CD14-positive monocyte (primary cell): Measurements from ENCODE around the gene STAM. TPM values are rescaled to one million over a fixed set of nuclear protein-coding genes. Genes with fewer than 3 reads are reported as not detected.

Experiments
- DNase-seq, 3 donors: peaks; one replicate each; pipeline ENCODE4 v3.0.0-alpha.2; 2011 to 2022
- H2AFZ ChIP-seq: 2 replicates; pipeline ENCODE4 v1.6.0; 2012; ENCODE audit warnings: mild to moderate bottlenecking, low read depth, low read length, inconsistent platforms; ENCODE audit not compliant: insufficient read depth, poor library complexity, severe bottlenecking
- H3K27ac ChIP-seq, 2 donors: 1 replicate in 1 of 2; 2 replicates in 1 of 2; pipeline ENCODE4 v1.5.1; 2012 to 2013; ENCODE audit warnings: low read length in 2 of 2, control low read depth in 1 of 2, inconsistent platforms in 1 of 2, low read depth in 1 of 2, mild to moderate bottlenecking in 1 of 2
- H3K27me3 ChIP-seq, 2 donors: one replicate each; pipeline versions ENCODE4 v1.6.0 to v1.6.1; 2011 to 2013; ENCODE audit warnings: low read length in 2 of 2; ENCODE audit not compliant: control insufficient read depth in 2 of 2, insufficient read depth in 2 of 2
- H3K36me3 ChIP-seq, 2 donors: replicated peaks in 1 of 2; 1 replicate in 1 of 2; 2 replicates in 1 of 2; pipeline versions ENCODE4 v1.5.1 to v1.6.1; 2012 to 2013; ENCODE audit warnings: low read length in 2 of 2, control low read depth in 1 of 2, inconsistent platforms in 1 of 2, mild to moderate bottlenecking in 1 of 2; ENCODE audit not compliant: insufficient read depth in 2 of 2, control insufficient read depth in 1 of 2
- H3K4me1 ChIP-seq, 2 donors: 1 replicate in 1 of 2; 2 replicates in 1 of 2; pipeline versions ENCODE4 v1.5.1 to v1.6.1; 2012 to 2013; ENCODE audit warnings: low read length in 2 of 2, control low read depth in 1 of 2, inconsistent platforms in 1 of 2, mild to moderate bottlenecking in 1 of 2, moderate library complexity in 1 of 2; ENCODE audit not compliant: insufficient read depth in 2 of 2, control insufficient read depth in 1 of 2
- H3K4me2 ChIP-seq: replicated peaks from 2 replicates; pipeline ENCODE3; 2012; ENCODE audit warnings: low read length, moderate library complexity, mild to moderate bottlenecking; ENCODE audit not compliant: poor library complexity, severe bottlenecking; ENCODE audit errors: extremely low read depth
- H3K4me3 ChIP-seq, 3 experiments: fragments of 200-600 bp in 1 of 3; sonication (generic) in 1 of 3; replicated peaks in 1 of 3; 1 replicate in 2 of 3; 2 replicates in 1 of 3; pipeline ENCODE4 v1.5.1; 2011 to 2013; ENCODE audit warnings: low read length in 3 of 3, mild to moderate bottlenecking in 3 of 3, control low read depth in 2 of 3, low read depth in 2 of 3, inconsistent platforms in 1 of 3, moderate library complexity in 1 of 3
- H3K79me2 ChIP-seq: 2 replicates; pipeline ENCODE4 v1.6.0; 2012; ENCODE audit warnings: mild to moderate bottlenecking, control low read depth, inconsistent platforms, low read length, moderate library complexity; ENCODE audit not compliant: insufficient read depth
- H3K9ac ChIP-seq: 2 replicates; pipeline ENCODE4 v1.6.0; 2017; ENCODE audit warnings: low read length, mild to moderate bottlenecking; ENCODE audit not compliant: insufficient read depth, poor library complexity, severe bottlenecking
- H3K9me3 ChIP-seq, 2 donors: replicated peaks in 1 of 2; 1 replicate in 1 of 2; 2 replicates in 1 of 2; pipeline versions ENCODE4 v1.5.1 to v1.6.1; 2012 to 2013; ENCODE audit warnings: low read length in 2 of 2, control low read depth in 1 of 2; ENCODE audit not compliant: control insufficient read depth in 1 of 2, insufficient read depth in 1 of 2
- H4K20me1 ChIP-seq: 2 replicates; pipeline ENCODE4 v1.6.0; 2012; ENCODE audit warnings: mild to moderate bottlenecking, low read length, control low read depth, moderate library complexity; ENCODE audit not compliant: insufficient read depth
- H3K27ac Mint-ChIP-seq, 7 donors: one replicate each; pipeline ENCODE4 v1.8.0; 2020; ENCODE audit warnings: mild to moderate bottlenecking in 7 of 7, mixed read lengths in 7 of 7, moderate library complexity in 6 of 7, inconsistent platforms in 2 of 7
- H3K27me3 Mint-ChIP-seq, 3 donors: one replicate each; pipeline ENCODE4 v1.8.0; 2021 to 2022; ENCODE audit warnings: low read depth in 3 of 3, mild to moderate bottlenecking in 3 of 3, mixed read lengths in 3 of 3, moderate library complexity in 3 of 3, inconsistent platforms in 1 of 3
- H3K36me3 Mint-ChIP-seq, 2 donors: one replicate each; pipeline ENCODE4 v1.8.0; 2020; ENCODE audit warnings: mixed read lengths in 2 of 2, inconsistent platforms in 1 of 2, mild to moderate bottlenecking in 1 of 2
- H3K4me1 Mint-ChIP-seq: one replicate; pipeline ENCODE4 v1.8.0; 2020; ENCODE audit warnings: mild to moderate bottlenecking, mixed read lengths
- H3K4me3 Mint-ChIP-seq, 2 donors: one replicate each; pipeline ENCODE4 v1.8.0; 2020; ENCODE audit warnings: mild to moderate bottlenecking in 2 of 2, mixed read lengths in 2 of 2, moderate library complexity in 1 of 2
- H3K9me3 Mint-ChIP-seq, 7 donors: one replicate each; pipeline ENCODE4 v1.8.0; 2020 to 2022; ENCODE audit warnings: mixed read lengths in 7 of 7, mild to moderate bottlenecking in 6 of 7, moderate library complexity in 6 of 7, inconsistent platforms in 2 of 7
- WGBS: methylation state at CpG from one replicate; pipeline ENCODE4 v1.1.5; 2013; ENCODE audit warnings: missing lambda C conversion rate; ENCODE audit not compliant: insufficient coverage; 5-methylcytosine and 5-hydroxymethylcytosine counted together
- intact Hi-C, 2 donors: fragments of 100-400 bp; cut with micrococcal nuclease; formaldehyde crosslinking; loops; one replicate each; pipeline versions ENCODE4 v1.15.0 to v1.15.1; 2023
- polyA plus RNA-seq, 3 donors: library from polyadenylated mRNA; depleted of rRNA in 1 of 3; unstranded in 2 of 3; stranded (reverse) in 1 of 3; fragments of 300-500 nt in 2 of 3; fragments of >200 nt in 1 of 3; fragmentation: Illumina TruSeq in 2 of 3; gene quantifications; 1 replicate in 2 of 3; 2 replicates in 1 of 3; pipeline ENCODE4 v1.2.3, GENCODE V29; 2012 to 2021
- TF ChIP-seq, protein P1 (sequence below): fragments of 200-600 bp; IDR thresholded peaks from one replicate; pipeline ENCODE4 v1.8.0; 2022; ENCODE audit warnings: antibody characterized with exemption, mild to moderate bottlenecking

Gene STAM
- polyA plus RNA-seq, 3 donors, result 5.5 to 16.4 (median 5.9) TPM

DNA sequence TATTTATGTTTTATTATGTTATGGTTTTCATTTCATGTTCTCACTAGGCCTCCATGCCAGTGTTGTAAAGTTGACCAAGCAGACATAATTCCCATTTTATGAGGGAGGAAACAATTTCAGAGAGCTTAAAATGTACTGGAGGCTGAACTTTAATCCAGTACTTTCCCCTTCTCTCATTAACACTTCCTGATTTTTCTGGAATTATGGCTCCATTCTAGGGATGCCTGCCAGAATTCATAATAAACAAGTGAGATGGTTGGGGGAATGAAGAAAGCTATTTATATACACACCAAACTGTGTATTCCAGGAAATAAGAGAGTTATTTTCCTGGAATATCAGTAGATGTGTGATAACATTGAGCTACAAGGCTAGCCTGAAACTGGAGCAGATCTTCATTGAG lies 114.9 kb downstream of the STAM start:
- TF ChIP-seq, protein P1, sequence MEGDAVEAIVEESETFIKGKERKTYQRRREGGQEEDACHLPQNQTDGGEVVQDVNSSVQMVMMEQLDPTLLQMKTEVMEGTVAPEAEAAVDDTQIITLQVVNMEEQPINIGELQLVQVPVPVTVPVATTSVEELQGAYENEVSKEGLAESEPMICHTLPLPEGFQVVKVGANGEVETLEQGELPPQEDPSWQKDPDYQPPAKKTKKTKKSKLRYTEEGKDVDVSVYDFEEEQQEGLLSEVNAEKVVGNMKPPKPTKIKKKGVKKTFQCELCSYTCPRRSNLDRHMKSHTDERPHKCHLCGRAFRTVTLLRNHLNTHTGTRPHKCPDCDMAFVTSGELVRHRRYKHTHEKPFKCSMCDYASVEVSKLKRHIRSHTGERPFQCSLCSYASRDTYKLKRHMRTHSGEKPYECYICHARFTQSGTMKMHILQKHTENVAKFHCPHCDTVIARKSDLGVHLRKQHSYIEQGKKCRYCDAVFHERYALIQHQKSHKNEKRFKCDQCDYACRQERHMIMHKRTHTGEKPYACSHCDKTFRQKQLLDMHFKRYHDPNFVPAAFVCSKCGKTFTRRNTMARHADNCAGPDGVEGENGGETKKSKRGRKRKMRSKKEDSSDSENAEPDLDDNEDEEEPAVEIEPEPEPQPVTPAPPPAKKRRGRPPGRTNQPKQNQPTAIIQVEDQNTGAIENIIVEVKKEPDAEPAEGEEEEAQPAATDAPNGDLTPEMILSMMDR, result no peak
- no peaks in the 10 kb centered on the region for H3K27me3 Mint-ChIP-seq
- H3K36me3 Mint-ChIP-seq, result no peaks in the 10 kb centered on the region

DNA sequence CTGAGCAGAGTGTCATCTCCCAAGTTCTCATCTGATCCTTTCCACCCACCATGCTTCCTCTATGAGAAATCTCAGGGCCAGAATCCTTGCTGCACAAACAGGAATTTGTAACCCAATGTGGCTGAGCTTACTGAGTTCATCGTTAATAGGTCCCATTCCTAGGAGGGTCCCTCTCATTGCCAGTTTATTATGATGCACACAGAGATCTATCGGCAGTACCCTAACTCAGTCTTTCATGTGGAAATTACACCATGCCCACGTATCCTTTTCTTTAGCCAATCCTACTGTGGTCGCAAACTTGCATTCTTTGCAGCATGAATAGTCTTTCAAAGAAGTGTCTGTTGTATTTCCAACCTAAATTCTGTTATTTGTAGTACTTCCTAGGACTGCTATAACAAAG lies 120.2 kb downstream of the STAM start:
- Histone ChIP-seq H3K4me2 (no peak overlapping the region), H3K36me3 (no peaks in the 10 kb centered on the region), H4K20me1 (no peaks in the 10 kb centered on the region), H3K9me3 (no peaks in the 10 kb centered on the region), H2AFZ (no peak overlapping the region), H3K9ac (no peak overlapping the region), H3K27me3 (no peaks in the 10 kb centered on the region), H3K4me1 (peaks cover 12 to 22% of the 10 kb centered on the region in 2 donors), H3K27ac (no peak overlapping the region), H3K79me2 (no peaks in the 10 kb centered on the region), H3K4me3 (no peak overlapping the region)
- DNase-seq, result no peak
- H3K36me3 Mint-ChIP-seq, result no peaks in the 10 kb centered on the region
- peaks cover 0 to 2% (median 0%) of the 10 kb centered on the region in 3 donors for H3K27me3 Mint-ChIP-seq
- 92% methylated on average over 1 of the region's 4 CpGs for WGBS
- H3K4me3 Mint-ChIP-seq, result no peak overlapping the region
- no peak overlapping the region for H3K27ac Mint-ChIP-seq
- TF ChIP-seq, protein P1, result no peak
- peaks cover 0 to 2% (median 1%) of the 10 kb centered on the region in 7 donors for H3K9me3 Mint-ChIP-seq
- peaks cover 28% of the 10 kb centered on the region for H3K4me1 Mint-ChIP-seq
- intact Hi-C loops, result no loop called here

More for the DNA sequence above, 114.9 kb downstream of the STAM start:
- DNase-seq, result no peak
- H3K9me3 ChIP-seq, result no peaks in the 10 kb centered on the region
- Mint-ChIP-seq H3K27ac (no peak overlapping the region), H3K9me3 (peaks cover 0 to 2% (median 0%) of the 10 kb centered on the region in 7 donors), H3K4me1 (peaks cover 24% of the 10 kb centered on the region), H3K4me3 (no peak overlapping the region)
- H3K36me3 ChIP-seq, result no peaks in the 10 kb centered on the region
- H3K4me1 ChIP-seq, result peaks cover 11 to 12% of the 10 kb centered on the region in 2 donors
- H3K27ac ChIP-seq, result no peak overlapping the region
- H4K20me1 ChIP-seq, result no peaks in the 10 kb centered on the region
- no peak overlapping the region for H2AFZ ChIP-seq
- H3K4me3 ChIP-seq, result no peak overlapping the region
- no peaks in the 10 kb centered on the region for H3K27me3 ChIP-seq
- intact Hi-C loops, result no loop called here
- H3K79me2 ChIP-seq, result no peaks in the 10 kb centered on the region
- H3K4me2 ChIP-seq, result no peak overlapping the region
- H3K9ac ChIP-seq, result no peak overlapping the region
